ENCODE data around the gene TEKT1.
A peak's percentile ranks its signal among the peaks of the same experiment; 100 is the strongest.

TEKT1 gene

DNA sequence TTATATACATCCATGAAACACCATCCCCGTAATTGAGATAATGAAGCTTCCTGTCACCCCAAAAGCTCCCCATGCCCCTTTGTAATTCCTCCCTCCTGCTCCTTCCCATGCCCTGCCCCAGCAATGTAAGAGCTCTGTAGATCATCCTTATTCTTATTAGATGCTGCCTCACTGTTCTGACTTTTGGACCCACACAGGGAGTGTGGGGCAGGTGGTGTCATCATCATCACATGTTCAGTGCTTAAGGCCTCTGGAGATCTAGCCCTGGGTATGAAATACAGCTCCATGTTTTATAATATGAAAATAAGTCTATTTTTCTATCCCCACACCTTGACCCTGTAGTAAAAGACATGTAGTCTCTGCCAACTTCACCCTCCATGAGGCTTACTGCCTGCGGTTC, 73.8 kb downstream of the TEKT1 start:
- no peak for DNase-seq (ENCODE audit: low read depth)

DNA sequence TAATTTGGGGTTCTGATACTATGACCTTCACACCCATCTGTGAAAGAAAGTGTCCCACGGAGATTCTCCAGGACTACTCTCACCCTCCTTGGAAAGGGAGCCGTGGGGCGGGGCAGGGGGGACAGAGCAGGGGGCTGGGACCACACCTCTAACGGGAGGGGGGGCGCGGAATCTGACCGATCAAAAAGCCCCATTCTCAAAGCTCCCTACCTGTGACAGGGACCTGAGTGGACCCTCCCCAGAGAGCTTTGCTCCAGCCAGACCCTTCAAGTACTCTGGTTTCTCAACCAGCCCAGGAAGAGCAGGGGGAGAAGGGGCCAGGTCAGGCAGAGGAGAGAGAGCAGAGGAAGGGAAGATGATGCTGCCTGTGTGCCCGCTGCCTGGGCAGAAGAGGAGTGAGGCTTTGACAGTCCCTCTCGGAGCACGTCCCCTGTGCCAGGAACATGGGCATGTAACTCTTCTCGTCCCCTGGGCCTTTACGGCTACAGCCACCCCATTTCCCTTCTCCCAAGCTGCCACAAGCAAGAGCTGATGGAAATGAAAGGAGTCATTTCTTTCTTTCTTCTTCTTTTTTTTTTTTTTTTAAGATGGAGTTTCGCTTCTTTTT, 75.0 kb downstream of the TEKT1 start:
- no peak for DNase-seq (ENCODE audit: low read depth)

DNA sequence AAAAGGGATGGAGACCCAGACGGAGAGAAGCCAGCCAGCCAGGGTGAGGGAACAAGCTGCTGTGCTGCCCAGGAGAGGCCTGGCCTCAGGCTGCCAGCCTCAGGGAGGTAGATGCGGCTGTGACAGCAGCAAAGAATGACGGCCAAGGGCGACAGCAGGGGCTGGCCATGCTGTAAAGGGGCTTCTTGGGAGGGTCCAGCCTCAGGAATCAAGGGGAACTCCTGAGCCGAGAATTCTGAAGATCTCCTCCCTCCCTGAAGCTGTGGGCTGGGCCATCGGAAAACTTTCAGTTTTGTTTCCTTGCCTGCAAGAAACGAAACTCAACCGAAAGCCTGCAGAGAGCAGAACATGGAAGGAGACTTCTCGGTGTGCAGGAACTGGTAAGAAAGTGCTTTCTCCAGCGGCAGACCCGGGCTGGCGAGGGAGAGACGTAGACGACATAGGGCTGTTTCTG, 75.8 kb downstream of the TEKT1 start, which contains the start of gene XAF1:
TSS of gene XAF1 (plus strand) at position 316 of the 454 bp plus-strand sequence. CDS start at position 349, 33 bp downstream.
- peak; percentile 35 for DNase-seq (ENCODE audit: low read depth)

DNA sequence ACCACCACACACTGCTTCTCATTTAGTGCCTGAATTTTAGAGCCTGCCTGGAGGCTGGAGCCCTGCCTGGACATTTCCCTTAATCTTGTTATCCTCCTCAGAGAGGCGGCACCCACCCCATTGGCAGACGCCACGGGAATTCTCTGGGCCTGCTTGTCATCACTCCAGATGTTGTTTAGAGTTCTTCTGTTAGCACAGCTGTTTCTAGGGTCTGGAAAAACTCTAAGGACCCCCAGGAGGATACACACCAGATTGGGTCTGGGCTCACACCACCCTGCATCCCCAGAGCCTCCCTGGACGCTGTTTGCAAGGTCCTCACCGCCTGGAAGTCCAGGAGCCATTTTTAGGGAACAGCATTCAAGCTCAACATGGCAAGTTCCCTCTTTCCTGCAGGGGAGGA, 76.2 kb downstream of the TEKT1 start:
- DNase-seq (ENCODE audit: low read depth): no peak

DNA sequence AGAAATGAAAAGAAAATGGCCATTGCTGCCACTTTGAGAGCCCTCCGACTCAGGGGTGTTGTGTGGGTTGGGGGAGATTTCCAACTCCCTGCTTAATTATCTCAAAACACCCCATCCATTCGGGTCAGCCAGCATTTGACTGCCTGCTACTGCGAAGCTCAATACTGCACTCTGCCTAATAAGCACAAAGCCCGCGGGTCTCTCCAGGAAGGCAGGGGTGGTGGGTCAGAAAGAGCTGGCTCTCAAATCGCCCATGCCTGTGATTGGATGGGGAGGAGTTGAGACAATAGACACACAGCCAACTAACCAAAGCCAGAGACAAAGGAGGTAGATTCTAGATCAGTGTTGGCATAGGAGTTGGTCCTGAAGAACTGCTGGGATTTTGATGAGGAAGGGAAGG, 78.0 kb downstream of the TEKT1 start:
- DNase-seq (ENCODE audit: low read depth): no peak

DNA sequence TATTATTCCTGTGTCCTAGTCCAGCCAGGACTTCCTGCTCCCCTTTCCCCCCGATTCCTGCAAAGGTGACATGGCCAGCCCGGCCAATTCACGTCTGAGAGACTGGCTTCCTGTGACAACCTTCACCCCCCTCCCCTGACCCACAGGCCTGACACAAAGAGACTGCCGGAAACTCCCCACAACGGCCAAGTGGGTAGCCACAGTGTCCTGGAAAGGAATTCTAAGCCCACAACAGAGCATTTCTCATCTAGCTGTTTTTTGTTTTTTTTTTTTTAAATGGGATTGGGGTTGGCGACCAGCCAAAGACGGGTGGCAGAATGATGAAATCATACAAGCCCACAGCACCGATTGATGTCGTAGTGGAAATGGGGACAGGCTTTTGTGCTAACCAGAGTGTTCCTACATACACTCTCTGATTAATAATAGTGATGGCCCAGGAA, 78.5 kb downstream of the TEKT1 start:
- peak; percentile 16 for DNase-seq (ENCODE audit: low read depth)

DNA sequence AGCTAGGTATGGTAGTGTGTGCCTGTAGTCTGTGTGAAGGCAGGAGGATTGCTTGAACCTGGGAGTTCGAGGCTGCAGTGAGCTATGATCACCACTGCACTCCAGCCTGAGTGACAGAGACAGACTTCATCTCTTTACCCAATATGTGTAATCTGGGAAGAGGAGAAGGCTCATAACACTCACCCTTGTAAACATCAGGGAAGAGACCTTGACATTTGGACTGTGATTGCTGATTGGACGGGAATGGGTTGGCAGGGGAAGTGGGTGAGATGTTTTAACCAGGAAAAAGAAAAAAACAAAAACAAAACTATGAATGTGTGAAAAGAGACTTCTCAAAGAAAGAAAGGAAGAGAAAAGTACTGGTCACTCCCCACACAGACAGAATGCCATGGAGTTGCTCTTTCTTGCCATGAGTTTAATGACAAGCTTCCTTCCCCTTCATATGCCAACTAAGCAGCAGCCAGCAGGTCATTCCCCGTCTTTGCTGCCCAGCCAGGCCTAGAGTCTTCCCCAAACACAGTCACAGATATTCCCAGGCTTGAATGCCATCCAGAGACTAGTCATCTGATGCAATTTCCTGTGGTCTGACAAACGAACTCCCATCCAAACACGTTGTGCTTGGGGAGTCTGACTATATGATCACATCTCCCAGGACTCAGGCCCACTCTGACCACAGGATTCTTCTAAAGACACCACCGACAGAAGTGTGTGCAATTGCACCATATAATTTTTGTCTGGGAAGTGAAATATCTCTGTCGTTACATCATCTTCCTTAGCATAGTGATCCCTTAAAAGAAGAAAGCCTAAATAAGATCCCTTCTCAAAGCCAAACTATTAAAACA, 79.2 kb downstream of the TEKT1 start:
- no peak for DNase-seq (ENCODE audit: low read depth)

DNA sequence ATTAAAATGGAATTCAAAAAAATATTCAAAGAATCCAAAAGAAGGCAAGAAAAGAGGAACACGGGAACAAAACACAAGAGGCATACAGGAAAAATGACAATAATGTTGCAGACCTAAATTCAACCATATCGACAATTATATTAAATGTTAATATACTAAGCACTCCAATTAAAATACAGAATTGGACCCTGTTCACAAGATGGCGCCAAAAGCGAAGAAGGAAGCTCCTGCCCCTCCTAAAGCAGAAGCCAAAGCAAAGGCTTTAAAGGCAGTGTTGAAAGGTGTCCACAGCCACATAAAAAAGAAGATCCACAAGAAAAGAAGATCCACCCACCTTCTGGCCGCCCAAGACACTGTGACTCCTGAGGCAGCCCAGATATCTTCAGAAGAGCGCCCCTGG, 82.0 kb downstream of the TEKT1 start:
- DNase-seq (ENCODE audit: low read depth): no peak

DNA sequence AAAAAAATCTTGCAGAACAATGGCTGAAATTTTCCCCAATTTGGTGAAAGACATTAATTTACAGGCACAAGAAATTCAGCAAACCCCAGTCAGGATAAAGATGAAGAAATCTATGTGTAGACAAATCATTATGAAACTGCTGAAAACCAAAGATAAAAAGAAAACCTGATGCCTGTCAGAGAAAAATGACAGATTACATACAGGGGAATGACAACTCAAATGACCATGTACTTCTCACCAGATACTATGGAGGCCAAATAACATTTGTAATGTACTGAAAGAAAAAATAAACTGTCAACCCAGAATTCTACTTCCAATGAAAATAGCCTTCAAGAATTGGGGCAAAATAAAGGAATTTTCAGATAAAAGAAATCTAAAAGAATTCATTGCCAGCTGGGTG, 82.9 kb downstream of the TEKT1 start:
- no peak for DNase-seq (ENCODE audit: low read depth)
